Fibroblast of skin of left quadriceps (primary cell): ENCODE measurements around the gene MISP.

Experiments used
- DNase-seq, 2 experiments: peaks; one replicate each; pipeline ENCODE4 v3.0.0-alpha.2; 2013; ENCODE audit warnings: low read depth in 2 of 2

Gene MISP

GRCh38 chr19:746208-746819 is 4.6 kb upstream of the MISP start:
- DNase-seq: no peak

- no peak for DNase-seq
These were observed 4.0 kb upstream of the MISP start for GRCh38 chr19:746956-747355.

DNA sequence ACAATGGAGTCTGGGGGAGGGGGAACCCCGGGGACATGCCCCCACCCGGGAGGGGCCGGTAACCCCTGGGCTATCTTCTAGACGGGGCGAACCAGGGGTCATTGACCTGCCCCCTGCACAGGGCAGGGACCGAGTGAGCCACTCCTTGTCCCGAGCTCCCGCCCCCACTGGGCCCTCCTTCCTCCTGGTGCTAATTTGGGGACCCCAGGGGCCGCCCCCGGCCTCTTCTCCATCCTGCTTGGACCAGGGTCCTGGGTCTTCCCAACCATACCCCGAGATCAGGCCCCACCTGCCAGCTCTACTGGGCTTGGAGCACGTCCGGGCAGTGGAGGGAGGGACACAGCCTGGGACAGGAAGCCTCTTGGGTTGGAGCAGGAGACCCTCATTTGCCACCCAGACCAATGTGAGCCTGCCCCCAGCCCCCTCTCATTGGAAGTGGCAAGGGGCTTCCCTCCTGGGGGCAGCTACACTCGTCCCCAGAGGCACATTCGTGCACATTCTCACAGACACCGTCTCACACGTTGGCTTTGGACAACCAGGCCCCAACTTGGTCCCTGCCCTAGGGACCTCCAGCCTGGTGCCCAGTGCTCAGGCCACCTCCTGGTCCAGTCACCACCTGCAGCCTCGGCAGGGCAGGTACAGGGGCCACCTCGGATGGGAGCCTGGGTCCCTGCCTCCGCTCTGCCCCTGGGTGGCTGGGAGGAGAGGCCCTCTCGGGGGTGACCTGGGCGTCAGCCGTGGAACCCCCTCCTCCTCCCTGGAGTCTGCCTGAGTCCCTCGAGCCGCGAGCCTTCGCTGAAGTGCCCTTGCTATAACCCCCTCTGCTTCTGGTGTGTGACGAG is 3.3 kb upstream of the MISP start:
- DNase-seq: no peak

GRCh38 chr19:748274-748598 is 2.7 kb upstream of the MISP start:
- DNase-seq: no peak

GRCh38 chr19:749811-750210 is 1.1 kb upstream of the MISP start:
- no peak for DNase-seq

DNA sequence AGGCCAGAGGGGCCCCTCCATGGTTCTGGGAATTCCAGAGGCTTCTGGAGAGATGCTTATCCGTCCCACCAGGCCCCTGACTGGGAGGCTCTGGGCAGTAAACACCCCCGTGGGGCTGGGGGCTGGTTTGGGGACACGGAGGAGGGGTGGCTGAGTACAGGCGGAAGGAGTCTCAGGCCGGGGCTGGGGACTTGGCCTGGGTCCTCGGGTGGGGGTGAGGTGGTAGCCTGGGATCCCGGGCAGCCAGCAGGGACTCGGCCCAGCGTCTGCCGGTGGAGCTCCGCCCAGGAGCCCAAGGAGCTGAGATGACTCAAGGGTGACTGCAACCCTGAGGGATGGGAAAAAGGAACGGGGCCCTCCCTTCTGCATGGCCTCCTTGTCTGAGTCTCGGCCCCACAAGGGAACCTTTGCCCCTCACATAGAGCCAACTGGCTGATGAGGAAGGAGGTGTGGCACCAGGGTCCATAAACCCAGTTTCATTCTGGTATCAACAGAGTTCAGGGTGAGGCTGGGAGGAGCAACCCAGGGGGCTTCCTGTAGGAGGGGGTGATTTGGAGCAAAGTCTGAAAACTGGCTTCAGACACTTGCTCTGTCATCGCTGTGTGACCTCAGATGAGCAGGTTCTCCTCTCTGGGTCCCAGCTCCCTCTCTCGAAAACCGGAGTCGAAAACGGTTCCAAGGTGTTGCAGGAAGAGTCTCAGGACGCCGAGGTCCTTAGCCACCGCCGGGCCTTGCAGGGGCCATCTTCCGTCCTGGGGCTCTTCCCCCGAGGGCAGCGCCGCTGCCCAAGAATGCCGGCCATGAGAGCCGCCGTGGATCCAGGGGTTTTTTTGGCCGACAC is 809 bp downstream of the MISP start:
- DNase-seq: peak; percentile 39 to 42

GRCh38 chr19:752652-753517 is 2.0 kb downstream of the MISP start:
- DNase-seq: peak; percentile 55 to 56

GRCh38 chr19:754530-754929 is 3.6 kb downstream of the MISP start:
- DNase-seq: no peak

DNA sequence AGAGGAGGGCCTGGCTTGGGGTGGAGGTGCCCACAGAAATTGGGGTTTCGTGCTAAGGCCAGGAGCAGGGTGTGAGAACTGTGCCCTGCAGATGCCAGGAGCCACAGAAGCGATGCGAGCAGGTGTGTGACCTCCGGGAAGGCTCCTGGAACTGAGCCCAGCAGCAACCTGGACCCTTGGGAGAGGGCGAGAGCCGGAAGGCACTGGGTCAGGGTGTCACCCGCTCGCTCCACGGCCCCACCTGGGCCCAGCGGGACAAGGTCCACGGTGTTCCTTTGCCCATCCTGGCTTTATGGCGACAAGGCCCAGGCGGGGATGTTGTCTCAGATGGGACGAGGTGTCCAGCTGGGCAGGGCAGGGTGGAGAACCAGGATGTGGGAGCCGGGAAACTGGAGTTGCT is 4.2 kb downstream of the MISP start:
- DNase-seq: no peak

- DNase-seq: no peak
These were observed 5.3 kb downstream of the MISP start for GRCh38 chr19:756236-756635.

DNA sequence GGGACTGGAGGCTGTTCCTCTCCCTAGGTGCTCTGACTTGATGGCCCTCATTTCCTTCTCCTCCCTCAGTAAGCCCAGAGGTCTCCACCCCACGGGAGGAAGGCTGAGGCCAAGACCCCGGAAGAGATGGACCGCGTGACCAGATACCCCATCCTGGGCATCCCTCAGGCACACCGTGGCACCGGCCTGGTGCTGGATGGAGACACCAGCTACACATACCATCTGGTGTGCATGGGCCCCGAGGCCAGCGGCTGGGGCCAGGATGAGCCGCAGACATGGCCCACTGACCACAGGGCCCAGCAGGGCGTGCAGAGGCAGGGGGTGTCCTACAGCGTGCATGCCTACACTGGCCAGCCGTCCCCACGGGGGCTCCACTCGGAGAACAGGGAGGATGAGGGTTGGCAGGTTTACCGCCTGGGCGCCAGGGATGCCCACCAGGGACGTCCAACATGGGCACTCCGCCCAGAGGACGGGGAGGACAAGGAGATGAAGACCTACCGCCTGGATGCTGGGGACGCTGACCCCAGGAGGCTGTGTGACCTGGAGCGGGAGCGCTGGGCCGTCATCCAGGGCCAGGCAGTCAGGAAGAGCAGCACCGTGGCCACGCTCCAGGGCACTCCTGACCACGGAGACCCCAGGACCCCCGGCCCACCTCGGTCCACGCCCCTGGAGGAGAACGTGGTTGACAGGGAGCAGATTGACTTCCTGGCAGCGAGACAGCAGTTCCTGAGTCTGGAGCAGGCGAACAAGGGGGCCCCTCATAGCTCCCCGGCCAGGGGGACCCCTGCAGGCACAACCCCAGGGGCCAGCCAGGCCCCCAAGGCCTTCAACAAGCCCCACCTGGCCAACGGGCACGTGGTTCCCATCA is 6.1 kb downstream of the MISP start:
- DNase-seq: no peak

DNA sequence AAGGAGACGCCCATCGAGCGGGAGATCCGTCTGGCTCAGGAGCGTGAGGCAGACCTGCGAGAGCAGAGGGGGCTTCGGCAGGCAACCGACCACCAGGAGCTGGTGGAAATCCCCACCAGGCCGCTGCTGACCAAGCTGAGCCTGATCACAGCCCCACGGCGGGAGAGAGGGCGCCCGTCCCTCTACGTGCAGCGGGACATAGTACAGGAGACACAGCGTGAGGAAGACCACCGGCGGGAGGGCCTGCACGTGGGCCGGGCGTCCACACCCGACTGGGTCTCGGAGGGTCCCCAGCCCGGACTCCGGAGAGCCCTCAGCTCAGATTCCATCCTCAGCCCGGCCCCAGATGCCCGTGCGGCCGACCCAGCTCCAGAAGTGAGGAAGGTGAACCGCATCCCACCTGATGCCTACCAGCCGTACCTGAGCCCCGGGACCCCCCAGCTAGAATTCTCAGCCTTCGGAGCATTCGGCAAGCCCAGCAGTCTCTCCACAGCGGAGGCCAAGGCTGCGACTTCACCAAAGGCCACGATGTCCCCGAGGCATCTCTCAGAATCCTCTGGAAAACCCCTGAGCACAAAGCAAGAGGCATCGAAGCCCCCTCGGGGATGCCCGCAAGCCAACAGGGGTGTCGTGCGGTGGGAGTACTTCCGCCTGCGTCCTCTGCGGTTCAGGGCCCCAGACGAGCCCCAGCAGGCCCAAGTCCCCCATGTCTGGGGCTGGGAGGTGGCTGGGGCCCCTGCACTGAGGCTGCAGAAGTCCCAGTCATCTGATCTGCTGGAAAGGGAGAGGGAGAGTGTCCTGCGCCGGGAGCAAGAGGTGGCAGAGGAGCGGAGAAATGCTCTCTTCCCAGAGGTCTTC is 7.1 kb downstream of the MISP start:
- no peak for DNase-seq

DNA sequence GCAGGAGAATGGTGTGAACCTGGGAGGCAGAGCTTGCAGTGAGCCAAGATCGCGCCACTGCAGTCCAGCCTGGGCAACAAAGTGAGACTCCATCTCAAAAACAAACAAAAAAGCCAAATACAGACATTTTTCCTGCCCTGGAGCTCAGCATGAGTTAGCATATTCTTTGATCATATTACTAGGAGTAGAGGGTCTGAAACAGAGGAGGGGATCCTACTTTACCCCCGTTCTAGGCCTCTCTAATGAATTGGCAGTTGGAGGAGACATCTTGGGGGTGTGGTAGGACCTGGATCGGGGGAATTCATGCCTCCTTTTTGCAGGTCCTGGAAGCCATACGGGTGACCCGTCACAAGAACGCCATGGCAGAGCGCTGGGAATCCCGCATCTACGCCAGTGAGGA is 12.3 kb downstream of the MISP start:
- DNase-seq: no peak

- DNase-seq: no peak
These were observed 13.0 kb downstream of the MISP start for GRCh38 chr19:763869-764268.

- DNase-seq: no peak
These were observed 13.4 kb downstream of the MISP start for GRCh38 chr19:764301-764700.

DNA sequence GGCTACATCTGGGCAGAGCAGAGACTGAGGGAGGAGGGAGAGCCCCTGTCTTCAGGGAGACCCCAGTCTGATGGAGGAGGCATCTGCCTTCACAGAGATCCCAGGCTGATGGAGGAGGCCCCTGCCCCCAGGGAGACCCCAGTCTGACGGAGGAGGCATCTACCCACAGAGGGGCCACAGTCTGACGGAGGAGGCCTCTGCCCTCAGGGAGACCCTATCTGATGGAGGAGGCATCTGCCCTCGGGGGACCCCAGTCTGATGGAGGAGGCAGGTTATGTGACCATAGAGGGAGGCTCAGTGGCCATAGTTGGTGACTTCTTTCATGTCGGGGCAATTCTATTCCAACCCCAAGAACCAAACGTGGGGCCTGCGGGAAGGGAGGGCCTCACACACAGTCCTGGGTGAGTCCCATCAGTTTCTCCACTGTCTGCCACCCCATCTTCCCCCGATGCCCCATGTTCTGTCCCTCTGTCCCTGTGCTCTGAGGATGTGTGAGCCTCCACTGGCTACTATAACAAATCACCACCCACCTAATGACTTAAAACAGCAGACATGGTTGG is 14.3 kb downstream of the MISP start:
- no peak for DNase-seq

GRCh38 chr19:768424-768823 is 17.5 kb downstream of the MISP start:
- peak; percentile 66 to 67 for DNase-seq

DNA sequence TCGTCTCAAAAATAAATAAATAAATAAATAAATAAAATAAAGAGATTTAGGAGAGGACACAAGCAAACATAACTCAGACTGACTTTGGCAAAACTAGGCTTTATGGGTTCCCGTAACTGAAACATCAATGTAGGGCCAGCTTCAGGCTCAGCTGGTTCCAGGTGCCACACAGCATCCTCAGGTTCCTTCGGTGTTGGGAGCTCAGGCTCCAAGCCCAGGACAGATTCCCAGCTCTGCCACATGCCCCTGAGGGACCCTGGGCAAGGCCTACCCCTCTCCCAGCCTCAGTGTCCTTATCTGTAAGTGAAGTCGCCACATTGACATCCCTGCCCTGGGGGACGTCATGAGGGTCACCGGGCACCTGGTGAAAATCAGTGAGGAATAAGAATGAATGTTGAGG is 18.7 kb downstream of the MISP start:
- no peak for DNase-seq

- no peak for DNase-seq
These were observed 20.4 kb downstream of the MISP start for GRCh38 chr19:771332-771785.
